Activated CD8-positive, alpha-beta memory T cell treated with anti-CD3 and anti-CD28 coated beads for 36 hours (primary cell): Measurements from ENCODE around the gene CDH4. TPM values are rescaled to one million over a fixed set of nuclear protein-coding genes. Genes with fewer than 3 reads are reported as not detected.

Experiments
- CTCF ChIA-PET: fragments of 350-600 bp; sonication (Branson Sonifier 250); formaldehyde crosslinking; loops from one replicate; lab custom pipeline; 2021; ENCODE audit warnings: antibody characterized with exemption; lab: Charles Lee
- POLR2A ChIA-PET: fragments of 350-600 bp; sonication (Branson Sonifier 250); formaldehyde crosslinking; loops from one replicate; lab custom pipeline; 2021; ENCODE audit warnings: antibody characterized with exemption; lab: Charles Lee
- total RNA-seq, 2 experiments: library from RNA; stranded (reverse); gene quantifications; one replicate each; pipeline ENCODE4 v1.2.3, GENCODE V29; 2021

The CDH4 gene
- total RNA-seq, 2 experiments from 2014 or later: not detected

GRCh38 chr20:61549865-61550264 lies 297.8 kb downstream of the CDH4 start:
- ChIA-PET POLR2A (no interaction called here), CTCF (no interaction called here)

- CTCF ChIA-PET: no interaction called here
- POLR2A ChIA-PET: no interaction called here
Measured at GRCh38 chr20:61551401-61551800, 299.3 kb downstream of the CDH4 start.

- ChIA-PET CTCF (no interaction called here), POLR2A (no interaction called here)
Measured at GRCh38 chr20:61554617-61555016, 302.6 kb downstream of the CDH4 start.

GRCh38 chr20:61555566-61555965 lies 303.5 kb downstream of the CDH4 start:
- ChIA-PET CTCF (no interaction called here), POLR2A (no interaction called here)

GRCh38 chr20:61556111-61556510 lies 304.1 kb downstream of the CDH4 start:
- ChIA-PET POLR2A (no interaction called here), CTCF (no interaction called here)

DNA sequence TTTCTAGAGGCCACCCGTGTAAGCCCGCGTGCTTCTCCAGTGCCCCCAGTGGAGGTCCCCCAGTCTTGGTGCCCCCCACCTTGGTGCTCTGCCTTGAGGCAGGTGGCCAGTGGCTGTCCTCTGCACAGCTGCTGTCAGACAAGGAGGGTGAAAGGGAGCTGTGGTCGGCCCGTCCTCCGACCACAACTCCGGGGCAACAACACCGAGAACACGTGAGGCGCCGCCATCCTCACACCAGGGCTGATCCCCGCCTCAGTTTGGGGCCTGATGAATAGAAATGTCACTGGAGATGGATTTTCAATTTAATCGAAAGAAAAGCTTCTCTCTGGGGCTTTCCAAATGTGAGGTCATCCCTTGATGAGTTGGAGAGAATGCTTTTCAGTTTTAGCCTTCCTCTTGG lies 304.6 kb downstream of the CDH4 start:
- CTCF ChIA-PET: no interaction called here
- POLR2A ChIA-PET: no interaction called here

DNA sequence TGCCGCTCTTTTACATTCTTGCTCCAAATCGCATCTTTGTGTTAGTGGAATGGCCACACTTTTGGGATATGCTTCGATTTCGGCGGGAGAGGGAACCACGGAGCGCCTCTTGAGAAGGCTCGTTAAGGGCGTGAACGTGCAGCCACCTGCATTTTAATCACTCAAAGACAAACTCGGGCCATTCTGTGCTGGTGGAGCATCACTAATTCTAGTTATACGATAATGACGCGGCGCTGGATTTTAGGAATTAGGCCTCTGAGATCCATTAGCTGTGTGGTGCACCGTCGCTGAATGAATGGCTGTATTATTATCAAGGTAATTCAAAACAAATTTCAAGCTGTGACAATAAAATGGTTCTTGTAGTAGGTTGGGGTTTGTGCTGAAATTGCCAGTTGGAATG lies 305.6 kb downstream of the CDH4 start:
- POLR2A ChIA-PET: no interaction called here
- CTCF ChIA-PET: no interaction called here

- ChIA-PET CTCF (no interaction called here), POLR2A (no interaction called here)
Measured at GRCh38 chr20:61558726-61559125, 306.7 kb downstream of the CDH4 start.

DNA sequence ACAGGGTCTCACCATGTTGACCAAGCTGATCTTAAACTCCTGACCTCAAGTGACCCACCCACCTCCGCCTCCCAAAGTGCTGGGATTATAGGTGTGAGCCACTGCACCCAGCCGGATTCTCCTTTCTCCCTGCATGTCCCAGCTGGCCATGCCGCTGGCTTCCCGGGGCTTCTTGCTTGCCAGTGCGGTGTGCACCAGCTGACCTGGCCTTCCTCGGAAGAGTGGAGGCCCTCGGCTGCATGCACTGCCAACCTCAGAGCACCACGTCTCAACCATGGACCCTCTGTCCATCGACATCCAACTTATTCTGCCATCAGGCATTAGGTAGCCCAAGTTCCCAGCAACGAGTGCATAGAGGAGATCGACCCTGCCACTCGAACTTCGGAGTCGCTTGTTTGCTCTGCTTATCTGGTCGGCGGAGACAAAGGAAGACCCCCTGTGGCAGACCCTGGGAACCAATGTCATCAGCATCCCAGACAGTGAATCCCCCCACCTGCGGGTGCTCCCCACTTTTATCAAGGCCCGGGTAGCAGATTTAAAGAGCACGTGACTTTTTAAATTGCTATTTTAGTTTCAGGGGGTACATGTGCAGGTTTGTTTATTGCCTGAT lies 307.8 kb downstream of the CDH4 start:
- CTCF ChIA-PET: no interaction called here
- POLR2A ChIA-PET: no interaction called here

GRCh38 chr20:61560361-61560853 lies 308.3 kb downstream of the CDH4 start:
- CTCF ChIA-PET: no interaction called here

DNA sequence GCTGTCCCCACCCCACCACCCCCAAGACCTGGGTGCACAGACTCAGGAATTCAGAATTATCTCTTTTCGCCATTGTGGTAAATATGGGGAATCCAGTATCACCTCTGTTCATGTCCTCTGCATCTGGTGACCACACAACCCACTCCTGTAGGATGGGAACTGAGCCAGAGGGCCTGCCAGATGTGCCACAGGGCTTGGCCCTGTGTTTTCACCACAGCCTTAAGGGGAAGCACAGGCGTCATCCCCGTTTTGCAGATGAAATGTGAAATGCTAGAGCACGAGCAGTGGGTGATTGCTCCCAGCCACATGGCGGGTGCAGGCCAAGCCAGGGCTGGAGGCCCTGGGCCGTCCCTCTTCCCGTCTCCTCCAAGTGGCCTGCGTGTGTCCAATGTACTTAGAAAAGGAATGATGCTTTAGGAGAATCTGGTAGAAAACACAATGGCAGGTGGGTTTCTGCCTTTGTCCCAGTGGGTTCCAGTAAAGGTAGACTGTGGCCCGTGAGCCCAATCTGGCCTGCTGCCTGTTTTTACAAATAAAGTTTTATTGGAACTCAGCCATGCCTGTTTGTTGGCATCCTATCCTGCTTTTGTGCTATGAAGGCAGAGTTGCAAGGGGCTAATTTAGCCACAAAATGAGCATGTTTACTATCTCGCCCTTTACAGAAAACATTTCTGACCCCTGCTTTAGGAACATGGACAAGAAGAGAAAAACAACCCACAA lies 309.2 kb downstream of the CDH4 start:
- POLR2A ChIA-PET: no interaction called here

More at GRCh38 chr20:61560361-61560853, 308.3 kb downstream of the CDH4 start:
- POLR2A ChIA-PET: no interaction called here

DNA sequence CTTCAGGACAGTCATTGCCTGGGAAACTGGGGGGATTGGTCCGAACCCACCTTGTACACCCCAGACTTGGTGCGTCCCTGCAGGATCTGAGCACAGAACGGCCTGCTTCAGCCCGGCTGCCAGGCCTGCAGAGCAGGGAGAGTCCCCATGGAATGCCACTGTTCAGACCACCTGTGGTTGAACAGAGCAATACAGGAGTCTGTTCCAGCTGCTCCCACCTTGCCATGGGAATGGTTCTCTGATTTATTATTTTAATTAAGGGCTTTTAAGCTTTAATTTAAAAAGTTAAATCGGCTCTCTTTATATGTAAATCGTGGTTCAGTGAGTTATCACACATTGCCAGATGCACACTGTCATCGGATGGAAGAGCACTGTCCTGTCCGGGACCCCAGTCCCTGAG lies 310.4 kb downstream of the CDH4 start:
- POLR2A ChIA-PET: no interaction called here
- CTCF ChIA-PET: no interaction called here

More for the DNA sequence above, 309.2 kb downstream of the CDH4 start:
- CTCF ChIA-PET: no interaction called here

GRCh38 chr20:61562897-61563504 lies 310.9 kb downstream of the CDH4 start:
- ChIA-PET POLR2A (no interaction called here), CTCF (no interaction called here)

GRCh38 chr20:61564628-61565027 lies 312.6 kb downstream of the CDH4 start:
- ChIA-PET POLR2A (no interaction called here), CTCF (no interaction called here)

GRCh38 chr20:61565791-61566190 lies 313.7 kb downstream of the CDH4 start:
- ChIA-PET CTCF (no interaction called here), POLR2A (no interaction called here)

GRCh38 chr20:61566691-61567090 lies 314.6 kb downstream of the CDH4 start:
- CTCF ChIA-PET: no interaction called here
- POLR2A ChIA-PET: no interaction called here

DNA sequence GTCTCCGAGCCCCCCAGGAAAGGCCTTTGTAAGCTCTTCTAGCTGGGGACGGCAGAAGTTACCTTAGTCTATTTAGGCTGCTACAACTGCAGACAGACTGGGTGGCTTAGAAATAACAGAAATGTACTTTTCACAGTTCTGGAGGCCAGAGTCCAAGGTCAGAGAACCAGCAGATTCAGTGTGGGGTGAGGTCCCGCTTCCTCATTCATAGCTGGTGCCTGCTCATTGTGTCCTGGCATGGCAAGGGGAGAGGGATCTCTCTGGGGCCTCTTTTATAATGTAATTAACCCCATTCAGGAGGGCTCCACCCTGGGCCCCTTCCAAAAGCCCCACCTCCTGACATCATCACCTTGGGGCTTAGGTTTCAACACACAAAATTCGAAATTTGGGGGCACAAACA lies 315.1 kb downstream of the CDH4 start:
- CTCF ChIA-PET: no interaction called here
- POLR2A ChIA-PET: no interaction called here

DNA sequence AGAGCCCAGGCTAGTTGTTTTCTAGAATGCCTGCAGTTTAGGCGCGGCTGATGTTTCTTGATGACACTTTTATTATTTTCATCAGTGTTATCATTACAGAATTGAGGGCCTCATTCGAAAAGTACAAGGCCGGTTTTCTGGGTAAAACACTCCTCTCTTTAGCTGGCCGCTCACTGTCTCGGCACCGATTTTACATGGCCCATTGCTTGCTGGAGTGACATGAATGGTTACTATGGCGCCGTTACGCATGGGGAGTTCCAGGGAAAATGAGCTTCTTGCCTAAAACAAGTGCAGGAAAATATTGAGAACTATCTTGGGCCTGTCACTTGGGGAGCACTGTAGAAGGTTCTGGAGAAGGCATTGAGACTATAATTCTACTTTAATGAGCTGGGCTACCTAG lies 317.8 kb downstream of the CDH4 start:
- ChIA-PET POLR2A (no interaction called here), CTCF (no interaction called here)

DNA sequence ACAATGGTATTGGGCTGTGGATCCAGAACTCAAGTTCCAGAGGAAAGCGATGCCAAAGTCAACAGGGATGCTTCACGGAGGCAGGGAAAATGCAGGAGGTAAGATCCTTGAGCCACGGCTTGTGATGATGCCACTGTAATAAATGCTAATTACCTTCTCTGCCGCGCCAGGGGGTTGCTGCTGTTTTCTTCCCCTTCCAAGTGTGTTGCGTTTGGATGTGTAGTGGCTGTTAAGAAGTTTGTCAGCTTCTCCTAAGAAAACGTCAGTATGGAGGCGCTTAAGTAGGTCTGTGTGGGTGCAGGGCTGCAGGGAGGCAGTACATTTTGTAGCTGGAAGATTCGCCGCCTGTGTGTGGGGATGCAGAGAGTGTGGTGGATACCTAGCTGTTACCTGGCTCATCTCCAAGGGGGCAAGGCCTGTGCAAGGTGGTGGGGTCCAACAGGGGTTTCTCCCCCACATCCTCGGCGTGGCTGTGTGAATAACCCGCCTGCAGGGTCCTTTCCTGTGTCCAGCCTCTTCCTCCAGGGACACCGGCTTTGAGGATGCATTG lies 318.7 kb downstream of the CDH4 start:
- POLR2A ChIA-PET: no interaction called here
- CTCF ChIA-PET: no interaction called here

DNA sequence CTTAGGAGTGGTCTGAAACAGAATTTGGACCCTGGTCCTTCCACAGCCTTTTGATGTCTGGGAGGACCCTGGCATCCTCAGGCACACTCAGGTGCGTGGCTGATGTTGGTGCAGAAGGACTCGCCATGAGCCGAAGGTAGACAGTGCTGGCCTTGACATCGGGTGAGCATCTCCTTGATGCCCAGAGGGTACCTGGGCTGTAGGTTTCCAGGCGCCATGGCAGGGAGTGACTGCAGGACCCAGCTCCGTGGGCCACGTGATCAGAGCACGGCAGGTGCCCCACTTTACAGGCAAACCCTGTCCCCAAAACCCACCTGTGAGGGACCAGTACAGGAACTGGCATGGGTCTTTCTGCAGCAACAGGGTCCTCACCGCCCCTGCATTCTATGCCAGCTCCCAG lies 319.2 kb downstream of the CDH4 start:
- CTCF ChIA-PET: no interaction called here
- POLR2A ChIA-PET: no interaction called here
